ENCODE measurements around the gene CHMP4A.
"Not testable (repeated sequence)": the region's sequence is repeated elsewhere in the genome, so short reads cannot be mapped to it uniquely, and the experiment has no call there.

CHMP4A gene

DNA sequence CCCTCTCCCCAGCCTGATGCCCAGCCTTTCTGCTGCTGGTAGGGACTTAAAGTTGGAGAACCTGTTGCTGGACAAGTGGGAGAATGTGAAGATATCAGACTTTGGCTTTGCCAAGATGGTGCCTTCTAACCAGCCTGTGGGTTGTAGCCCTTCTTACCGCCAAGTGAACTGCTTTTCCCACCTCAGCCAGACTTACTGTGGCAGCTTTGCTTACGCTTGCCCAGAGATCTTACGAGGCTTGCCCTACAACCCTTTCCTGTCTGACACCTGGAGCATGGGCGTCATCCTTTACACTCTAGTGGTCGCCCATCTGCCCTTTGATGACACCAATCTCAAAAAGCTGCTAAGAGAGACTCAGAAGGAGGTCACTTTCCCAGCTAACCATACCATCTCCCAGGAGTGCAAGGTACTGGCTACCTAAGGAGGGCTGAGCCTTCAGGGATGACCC, 6.2 kb downstream of the CHMP4A start:
- DNase-seq (ENCODE audit: low read depth): no peak
- TF ChIP-seq, protein P1, sequence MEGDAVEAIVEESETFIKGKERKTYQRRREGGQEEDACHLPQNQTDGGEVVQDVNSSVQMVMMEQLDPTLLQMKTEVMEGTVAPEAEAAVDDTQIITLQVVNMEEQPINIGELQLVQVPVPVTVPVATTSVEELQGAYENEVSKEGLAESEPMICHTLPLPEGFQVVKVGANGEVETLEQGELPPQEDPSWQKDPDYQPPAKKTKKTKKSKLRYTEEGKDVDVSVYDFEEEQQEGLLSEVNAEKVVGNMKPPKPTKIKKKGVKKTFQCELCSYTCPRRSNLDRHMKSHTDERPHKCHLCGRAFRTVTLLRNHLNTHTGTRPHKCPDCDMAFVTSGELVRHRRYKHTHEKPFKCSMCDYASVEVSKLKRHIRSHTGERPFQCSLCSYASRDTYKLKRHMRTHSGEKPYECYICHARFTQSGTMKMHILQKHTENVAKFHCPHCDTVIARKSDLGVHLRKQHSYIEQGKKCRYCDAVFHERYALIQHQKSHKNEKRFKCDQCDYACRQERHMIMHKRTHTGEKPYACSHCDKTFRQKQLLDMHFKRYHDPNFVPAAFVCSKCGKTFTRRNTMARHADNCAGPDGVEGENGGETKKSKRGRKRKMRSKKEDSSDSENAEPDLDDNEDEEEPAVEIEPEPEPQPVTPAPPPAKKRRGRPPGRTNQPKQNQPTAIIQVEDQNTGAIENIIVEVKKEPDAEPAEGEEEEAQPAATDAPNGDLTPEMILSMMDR (conservative IDR thresholded peaks at IDR 0.05; ENCODE audit: low read length): no peak
- no peak overlapping the region for H3K4me3 ChIP-seq (ENCODE audit: low read length)

DNA sequence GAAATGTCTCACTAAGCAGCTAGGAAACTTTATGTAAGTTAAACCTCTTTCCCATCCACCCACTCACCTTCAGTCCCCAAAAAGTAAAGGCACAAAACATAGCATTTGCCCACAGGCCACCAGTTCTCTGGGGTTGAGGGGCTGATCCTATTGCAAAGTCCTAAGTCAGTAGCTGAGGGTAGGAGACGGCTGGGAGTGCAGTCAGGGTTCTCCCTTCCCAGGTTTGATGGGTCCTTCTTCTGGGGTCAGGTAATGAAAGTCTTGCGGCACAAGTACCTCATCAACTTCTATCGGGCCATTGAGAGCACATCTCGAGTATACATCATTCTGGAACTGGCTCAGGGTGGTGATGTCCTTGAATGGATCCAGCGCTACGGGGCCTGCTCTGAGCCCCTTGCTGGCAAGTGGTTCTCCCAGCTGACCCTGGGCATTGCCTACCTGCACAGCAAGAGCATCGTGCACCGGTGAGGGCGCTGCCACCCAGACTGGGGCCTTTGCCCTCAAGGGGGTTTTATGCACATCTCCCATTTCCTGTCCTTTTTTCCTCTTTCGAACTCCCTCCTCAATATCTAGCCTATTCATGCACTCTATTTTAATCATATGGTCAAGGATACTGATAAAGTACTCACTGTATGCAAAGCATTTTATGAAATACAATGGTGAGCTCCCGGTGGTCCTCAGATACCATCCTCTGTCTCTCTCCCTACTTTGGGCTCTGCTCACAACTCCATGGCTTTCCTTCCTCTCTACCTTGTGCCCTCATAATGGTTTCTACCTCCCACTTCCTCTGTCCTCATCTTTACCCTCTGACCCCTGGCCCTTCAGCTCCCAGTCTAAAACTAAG, 6.8 kb downstream of the CHMP4A start:
- DNase-seq (ENCODE audit: low read depth): no peak
- no peak overlapping the region for H3K4me3 ChIP-seq (ENCODE audit: low read length)
- TF ChIP-seq, protein P1 (conservative IDR thresholded peaks at IDR 0.05; ENCODE audit: low read length): no peak

- no peak for DNase-seq (ENCODE audit: low read depth)
- TF ChIP-seq, protein P1 (conservative IDR thresholded peaks at IDR 0.05; ENCODE audit: low read length): no peak
- H3K4me3 ChIP-seq (ENCODE audit: low read length): no peak overlapping the region
These were observed 8.8 kb downstream of the CHMP4A start for GRCh38 chr14:24204163-24205146.

DNA sequence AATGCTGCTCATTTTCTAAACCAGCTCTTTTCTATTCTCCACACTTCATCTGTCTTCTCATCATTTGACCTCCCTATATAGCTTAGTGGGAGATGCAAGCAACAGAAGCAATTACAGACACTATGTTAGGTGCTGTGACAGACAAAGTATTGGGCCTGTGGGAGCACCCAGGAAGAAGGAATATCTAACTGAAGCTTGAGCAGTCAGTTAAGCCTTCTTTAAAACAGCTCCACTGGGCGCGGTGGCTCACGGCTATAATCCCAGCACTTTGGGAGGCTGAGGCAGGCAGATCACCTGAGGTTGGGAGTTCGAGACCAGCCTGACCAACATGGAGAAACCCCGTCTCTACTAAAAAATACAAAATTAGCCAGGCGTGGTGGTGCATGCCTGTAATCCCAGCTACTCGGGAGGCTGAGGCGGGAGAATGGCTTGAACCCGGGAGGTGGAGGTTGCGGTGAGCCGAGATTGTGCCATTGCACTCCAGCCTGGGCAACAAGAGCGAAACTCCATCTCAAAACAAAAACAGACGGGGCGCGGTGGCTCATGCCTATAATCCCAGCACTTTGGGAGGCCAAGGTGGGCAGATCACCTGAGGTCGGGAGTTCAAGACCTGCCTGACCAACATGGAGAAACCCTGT, 9.9 kb downstream of the CHMP4A start:
- DNase-seq (ENCODE audit: low read depth); H3K4me3 ChIP-seq (ENCODE audit: low read length): not testable (repeated sequence)

- DNase-seq (ENCODE audit: low read depth); H3K4me3 ChIP-seq (ENCODE audit: low read length): not testable (repeated sequence)
These were observed 10.8 kb downstream of the CHMP4A start for GRCh38 chr14:24202538-24202937.

GRCh38 chr14:24198814-24199524, 14.3 kb downstream of the CHMP4A start:
- TF ChIP-seq, protein P1 (conservative IDR thresholded peaks at IDR 0.05; ENCODE audit: low read length): no peak
- no peak for DNase-seq (ENCODE audit: low read depth)

DNA sequence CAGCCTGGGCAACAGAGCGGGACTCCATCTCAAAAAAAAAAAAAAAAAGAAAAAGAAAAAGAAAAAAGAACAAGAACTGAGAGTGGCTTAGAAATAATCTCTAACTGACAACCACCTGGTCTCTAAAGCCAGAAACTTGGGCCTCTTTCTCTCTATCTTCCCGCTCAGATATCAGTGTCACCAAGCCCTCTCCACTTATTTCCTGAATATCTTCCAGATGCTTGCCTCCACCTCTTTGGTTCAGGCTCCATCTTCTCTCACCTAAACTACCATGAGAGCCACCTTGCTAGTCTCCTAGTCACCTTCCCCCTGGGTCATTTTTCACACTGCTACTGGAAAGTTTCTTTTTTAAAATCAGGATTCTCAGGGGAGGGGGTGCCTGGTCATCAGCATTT, 16.2 kb downstream of the CHMP4A start:
- H3K4me3 ChIP-seq (ENCODE audit: low read length): no peak overlapping the region; the same call in 1 of the 2 replicates
- TF ChIP-seq, protein P1 (conservative IDR thresholded peaks at IDR 0.05; ENCODE audit: low read length): no peak
- no peak for DNase-seq (ENCODE audit: low read depth)

More at GRCh38 chr14:24198814-24199524, 14.3 kb downstream of the CHMP4A start:
- no peak overlapping the region for H3K4me3 ChIP-seq (ENCODE audit: low read length)

All from AG10803 (cell line).